GM18870 (cell line): ENCODE measurements around the gene DDAH2.
A peak's percentile ranks its signal among the peaks of the same experiment; 100 is the strongest.

ENCODE experiments used
- ATAC-seq: cut with Tn5 transposase; IDR thresholded peaks from one replicate; pipeline ENCODE4 v1.9.1; 2021; ENCODE audit warnings: moderate library complexity; ENCODE audit not compliant: unreplicated experiment

DDAH2 gene

GRCh38 chr6:31761343-31761742 lies 32.2 kb upstream of the DDAH2 start:
- ATAC-seq = no peak

DNA sequence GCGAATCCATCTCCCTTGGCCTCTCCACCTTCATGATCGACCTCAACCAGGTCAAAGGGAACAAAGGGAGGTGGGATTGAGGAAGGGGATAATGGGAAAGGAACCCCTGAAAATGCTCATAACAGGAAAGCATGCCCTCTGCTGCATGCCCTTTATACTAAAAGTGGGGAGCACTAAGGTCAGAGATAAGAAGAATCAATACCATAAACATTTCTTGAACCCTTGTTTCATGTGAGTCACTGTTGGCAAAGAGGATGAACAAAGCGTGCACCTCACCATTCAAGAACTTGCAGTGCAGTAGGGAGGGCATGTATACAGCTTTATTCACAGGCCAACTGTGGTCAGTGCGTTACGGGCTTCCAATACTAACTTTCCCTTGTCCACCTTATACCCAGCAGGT lies 31.7 kb upstream of the DDAH2 start:
- ATAC-seq = no peak

- no peak for ATAC-seq
These were observed 29.2 kb upstream of the DDAH2 start for GRCh38 chr6:31758281-31758680.

GRCh38 chr6:31752739-31753319 lies 23.7 kb upstream of the DDAH2 start:
- ATAC-seq = no peak

DNA sequence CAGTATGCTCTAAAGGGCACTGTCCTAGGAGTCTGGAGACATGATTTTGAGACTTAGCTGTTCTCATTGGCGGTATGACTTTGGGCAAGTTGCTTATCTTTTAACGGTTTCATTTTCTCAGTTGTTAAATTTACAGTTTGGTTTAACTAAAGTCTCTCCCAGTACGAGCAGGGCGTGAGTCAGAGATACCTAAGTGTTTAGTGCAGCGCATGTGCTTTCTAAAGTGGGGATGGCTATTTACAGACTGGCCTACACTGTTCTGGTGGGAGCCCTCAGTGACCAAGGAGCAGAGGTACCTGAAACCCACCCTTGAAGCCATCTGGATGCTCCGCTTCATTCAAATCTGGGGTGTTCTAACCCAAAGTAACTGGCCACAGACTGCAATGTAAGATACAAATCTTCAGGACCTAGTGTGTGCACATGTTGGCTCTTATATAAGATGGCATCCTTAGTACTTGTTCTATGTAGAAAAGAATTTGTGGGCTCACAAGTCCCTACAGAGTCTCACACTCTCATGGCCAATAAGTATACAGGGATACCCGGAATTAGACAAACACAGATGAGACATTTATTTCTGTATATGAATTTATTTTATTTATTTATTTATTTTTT lies 21.4 kb upstream of the DDAH2 start:
- ATAC-seq = no peak

DNA sequence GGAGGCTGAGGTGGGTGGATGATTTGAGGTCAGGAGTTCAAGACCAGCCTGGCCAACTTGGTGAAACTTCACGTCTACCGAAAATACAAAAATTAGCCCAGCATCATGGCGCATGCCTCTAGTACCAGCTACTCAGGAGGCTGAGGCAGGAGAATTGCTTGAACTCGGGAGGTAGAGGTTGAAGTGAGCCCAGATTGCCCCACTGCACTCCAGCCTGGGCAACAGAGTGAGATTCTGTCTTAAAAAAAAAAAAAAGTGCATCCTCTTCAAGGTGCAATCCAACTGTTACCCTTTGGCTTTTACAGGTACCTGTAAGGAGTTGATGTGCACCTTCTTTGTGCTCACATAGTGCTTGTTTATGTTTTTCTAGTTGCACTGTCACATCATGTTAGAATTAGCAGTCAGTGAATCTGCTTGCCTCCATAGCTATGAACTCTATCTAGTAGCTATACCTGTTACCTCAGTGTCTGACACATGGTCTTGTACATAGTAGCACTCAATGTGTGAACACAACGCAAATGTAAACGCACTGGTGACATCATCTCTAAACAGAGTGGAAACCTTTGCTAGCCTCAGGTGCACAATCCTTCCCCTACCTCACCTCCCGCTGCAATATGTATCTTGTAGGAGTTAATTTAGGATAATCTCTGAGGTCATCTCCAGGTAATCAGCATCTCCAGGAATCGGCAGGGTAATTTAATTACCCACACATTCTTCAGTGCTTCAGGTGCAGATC lies 20.4 kb upstream of the DDAH2 start:
- no peak for ATAC-seq

- no peak for ATAC-seq
These were observed 15.3 kb upstream of the DDAH2 start for GRCh38 chr6:31744422-31744821.

- ATAC-seq = no peak
These were observed 13.8 kb upstream of the DDAH2 start for GRCh38 chr6:31742894-31743293.

- no peak for ATAC-seq
These were observed 12.7 kb upstream of the DDAH2 start for GRCh38 chr6:31741815-31742214.

DNA sequence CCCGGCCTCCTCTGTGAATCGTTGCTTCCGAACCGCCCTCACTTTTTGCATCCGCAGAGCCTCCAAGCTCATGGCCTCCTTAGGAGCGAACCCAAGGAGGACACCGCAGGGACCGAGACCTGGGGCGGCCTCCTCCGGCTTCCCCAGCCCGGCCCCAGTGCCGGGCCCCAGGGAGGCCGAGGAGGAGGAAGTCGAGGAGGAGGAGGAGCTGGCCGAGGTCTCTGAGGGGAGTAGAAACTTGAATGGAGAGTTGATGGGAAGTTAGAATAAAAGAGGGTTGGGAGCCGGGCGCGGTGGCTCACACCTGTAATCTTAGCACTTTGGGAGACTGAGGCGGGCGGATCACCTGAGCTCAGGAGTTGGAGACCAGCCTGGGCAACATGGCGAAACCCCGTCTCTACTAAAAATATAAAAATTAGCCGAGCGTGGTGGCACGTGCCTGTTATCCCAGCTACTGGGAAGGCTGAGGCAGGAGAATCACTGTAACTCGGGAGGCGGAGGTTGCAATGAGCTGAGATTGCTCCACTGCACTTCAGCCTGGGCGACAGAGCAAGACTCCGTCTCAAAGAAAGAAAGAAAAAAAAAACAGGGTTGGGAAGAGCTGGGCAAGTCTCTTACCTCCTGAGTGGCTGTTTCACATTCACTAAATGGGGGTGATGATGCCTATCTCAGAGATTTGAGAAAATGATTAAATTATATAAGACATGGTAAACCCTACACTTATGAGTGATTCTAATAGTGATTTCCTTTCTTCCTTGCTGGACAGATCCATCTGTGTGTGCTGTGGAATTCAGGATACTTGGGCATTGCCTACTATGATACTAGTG lies 11.5 kb upstream of the DDAH2 start:
- no peak for ATAC-seq

DNA sequence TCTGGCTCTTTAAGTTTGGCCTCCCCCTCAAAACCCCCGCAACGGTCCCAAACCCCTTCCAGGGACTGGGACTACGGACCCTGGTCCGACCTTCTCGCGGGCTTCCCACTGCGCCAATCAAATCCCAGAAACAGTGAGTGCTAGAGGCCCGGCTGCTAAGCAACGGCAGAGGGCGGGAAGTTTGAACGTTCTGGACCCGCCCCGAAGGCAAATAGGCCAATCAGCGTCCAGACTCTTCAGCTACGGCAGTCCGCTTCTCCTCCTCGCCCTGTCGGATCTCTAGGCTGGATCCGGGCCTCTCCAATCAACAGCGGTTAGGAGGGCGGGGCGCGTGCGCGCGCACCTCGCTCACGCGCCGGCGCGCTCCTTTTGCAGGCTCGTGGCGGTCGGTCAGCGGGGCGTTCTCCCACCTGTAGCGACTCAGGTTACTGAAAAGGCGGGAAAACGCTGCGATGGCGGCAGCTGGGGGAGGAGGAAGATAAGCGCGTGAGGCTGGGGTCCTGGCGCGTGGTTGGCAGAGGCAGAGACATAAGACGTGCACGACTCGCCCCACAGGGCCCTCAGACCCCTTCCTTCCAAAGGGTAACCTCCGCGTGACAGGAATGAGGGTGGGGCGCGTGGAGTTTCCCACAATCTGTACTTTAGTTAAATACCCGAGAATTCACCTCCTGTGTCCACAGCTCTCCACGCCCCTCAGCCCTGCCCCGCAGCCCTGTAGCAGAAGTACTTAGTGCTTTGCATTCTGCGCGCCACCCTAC lies 10.7 kb upstream of the DDAH2 start, which contains the start of gene MSH5:
Gene MSH5, plus strand, starts transcription at position 367 of the 758 bp plus-strand sequence. CDS start 462 bp downstream, outside the sequence.
- peak; percentile 67 for ATAC-seq

- no peak for ATAC-seq
These were observed 9.2 kb upstream of the DDAH2 start for GRCh38 chr6:31737991-31738979.

DNA sequence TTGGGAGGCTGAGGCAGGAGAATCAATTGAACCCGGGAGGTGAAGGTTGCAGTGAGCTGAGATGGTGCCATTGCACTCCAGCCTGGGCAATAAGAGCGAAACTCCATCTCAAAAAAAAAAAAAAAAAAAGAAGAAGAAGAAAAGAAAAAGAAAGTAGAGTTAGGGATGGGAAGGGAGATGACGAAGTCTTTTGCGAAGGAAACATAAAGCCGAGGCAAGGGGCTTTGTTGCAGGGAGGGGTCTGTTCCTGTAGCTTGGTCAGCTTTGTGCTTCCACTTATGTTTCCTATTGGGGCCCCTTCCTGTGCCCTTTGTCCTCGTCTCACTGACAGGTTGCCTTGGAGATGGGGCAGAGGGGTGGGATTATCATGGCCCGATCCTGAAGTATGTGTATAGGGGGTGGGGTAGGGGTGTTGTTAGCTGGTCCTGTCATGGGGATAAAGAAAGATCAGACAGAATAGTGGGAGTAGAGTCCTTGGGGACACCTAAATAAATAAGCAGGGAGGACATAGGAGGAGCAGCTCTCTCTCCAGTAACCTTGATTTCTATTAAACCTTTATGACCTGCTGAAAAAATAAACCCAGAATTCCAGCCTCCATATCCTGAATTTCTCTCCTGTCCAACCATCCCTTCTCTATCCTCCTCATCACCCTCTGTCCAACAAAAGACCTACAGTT lies 8.4 kb upstream of the DDAH2 start:
- ATAC-seq = no peak

GRCh38 chr6:31736768-31737314 lies 7.7 kb upstream of the DDAH2 start:
- no peak for ATAC-seq

GRCh38 chr6:31736021-31736767 lies 7.1 kb upstream of the DDAH2 start, which contains the start of gene CLIC1:
CLIC1 (minus strand) TSS chr6:31736530; CDS start chr6:31736300, 230 bp downstream.
- ATAC-seq = no peak

GRCh38 chr6:31734821-31735406 lies 5.8 kb upstream of the DDAH2 start:
- no peak for ATAC-seq

- ATAC-seq = no peak
These were observed 5.2 kb upstream of the DDAH2 start for GRCh38 chr6:31734247-31734820.
